Testis (tissue), 2 donors: ENCODE measurements around the gene DHDH.

Experiments
- CTCF ChIP-seq, 3 experiments: fragments of 450-650 bp in 2 of 3; fragments of 200-600 bp in 1 of 3; sonication (generic) in 1 of 3; IDR thresholded peaks; one replicate each; pipeline ENCODE4 v1.5.1; 2016 to 2019; ENCODE audit warnings: antibody characterized with exemption in 3 of 3, mild to moderate bottlenecking in 2 of 3, moderate library complexity in 1 of 3
- POLR2A ChIP-seq: fragments of 450-650 bp; IDR thresholded peaks from one replicate; pipeline ENCODE4 v1.6.1; 2017; ENCODE audit warnings: antibody characterized with exemption, mild to moderate bottlenecking, moderate library complexity

DNA sequence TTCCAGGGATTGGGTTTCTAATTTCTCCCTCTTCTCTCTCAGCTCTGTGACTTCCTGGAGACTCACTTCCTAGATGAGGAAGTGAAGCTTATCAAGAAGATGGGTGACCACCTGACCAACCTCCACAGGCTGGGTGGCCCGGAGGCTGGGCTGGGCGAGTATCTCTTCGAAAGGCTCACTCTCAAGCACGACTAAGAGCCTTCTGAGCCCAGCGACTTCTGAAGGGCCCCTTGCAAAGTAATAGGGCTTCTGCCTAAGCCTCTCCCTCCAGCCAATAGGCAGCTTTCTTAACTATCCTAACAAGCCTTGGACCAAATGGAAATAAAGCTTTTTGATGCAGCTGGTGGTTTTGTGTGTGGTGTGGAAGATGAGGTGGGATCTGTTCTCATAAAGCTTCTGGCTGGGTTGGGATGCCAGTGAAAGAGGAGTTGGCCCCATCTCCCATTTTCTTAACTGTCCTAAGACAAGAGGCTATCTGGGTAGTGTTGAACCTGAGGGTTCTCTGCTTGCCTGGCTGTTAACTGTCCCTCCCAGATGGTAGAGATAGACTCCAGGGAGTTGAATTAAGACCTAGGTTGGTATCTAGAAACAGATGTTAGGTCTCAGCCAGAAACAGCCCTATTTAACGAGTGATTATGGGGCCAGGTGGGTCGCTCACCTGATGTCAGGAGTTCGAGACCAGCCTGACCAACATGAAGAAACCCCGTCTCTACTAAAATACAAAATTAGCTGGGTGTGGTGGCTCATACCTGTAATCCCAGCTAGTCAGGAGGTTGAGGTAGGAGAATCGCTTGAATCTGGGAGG is 33.2 kb downstream of the DHDH start:
- no peak for TF ChIP-seq CTCF (IDR thresholded peaks at IDR 0.05)
- no peak for TF ChIP-seq POLR2A
